Stimulated activated CD8-positive, alpha-beta memory T cell treated with anti-CD3 and anti-CD28 coated beads, Interleukin-15, amount 100 ng/mL, for 4 hours (primary cell): ENCODE measurements around the gene LIMD2.
"Not testable (repeated sequence)": the region's sequence is repeated elsewhere in the genome, so short reads cannot be mapped to it uniquely, and the experiment has no call there.

Experiments
- DNase-seq, 2 donors: peaks; one replicate each; pipeline ENCODE4 v3.0.0-alpha.2; 2020; ENCODE audit warnings: low read depth in 2 of 2

The LIMD2 gene

DNA sequence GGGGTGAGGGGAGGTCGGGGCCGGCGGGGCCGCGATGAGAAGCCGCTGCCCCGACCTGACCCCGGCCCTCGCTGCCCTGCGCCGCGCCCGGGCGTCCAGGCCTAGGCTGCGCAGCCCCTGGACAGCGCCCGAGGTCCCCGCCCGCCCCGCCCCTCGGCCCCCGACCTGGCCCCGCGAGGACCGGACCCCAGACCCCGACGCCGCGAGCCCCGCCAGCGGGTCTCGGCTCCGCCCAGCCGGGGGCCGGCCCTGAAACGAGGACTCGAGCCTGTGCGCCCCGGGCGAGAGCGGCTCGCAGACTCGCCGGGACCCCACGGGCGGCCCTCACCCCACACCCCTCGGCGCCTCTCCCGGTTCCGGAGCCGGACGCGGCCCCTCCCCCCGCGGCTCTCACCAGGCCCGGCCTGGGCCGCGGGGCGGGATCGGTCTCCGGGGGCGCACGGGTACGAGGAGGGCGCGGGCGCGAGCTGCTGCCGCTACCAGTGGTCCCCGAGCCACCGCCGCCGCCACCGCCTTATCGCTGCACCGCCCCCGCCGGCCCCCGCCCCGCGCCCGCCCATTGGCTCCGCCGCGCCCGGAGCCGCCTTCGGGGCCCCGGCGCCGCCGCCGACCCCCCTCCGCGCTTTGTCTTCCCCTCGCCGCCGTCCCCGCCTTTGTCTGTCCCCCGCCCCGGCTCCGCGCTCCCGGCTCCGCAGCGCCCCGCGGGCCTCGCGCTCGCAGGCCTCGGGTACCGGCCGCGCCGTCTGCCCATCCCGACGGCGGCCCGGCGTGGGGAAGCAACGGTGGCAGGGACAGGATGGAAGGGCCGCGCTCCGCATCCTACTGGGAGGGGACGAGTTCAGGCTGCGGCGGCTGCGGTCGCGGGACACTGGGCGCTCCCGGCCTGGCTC, at the start of gene LIMD2:
Gene LIMD2 (minus strand): TSS at position 488 of the 890 bp plus-strand sequence. CDS start 827 bp downstream, outside the sequence.
- peak; percentile 65 to 80 for DNase-seq

DNA sequence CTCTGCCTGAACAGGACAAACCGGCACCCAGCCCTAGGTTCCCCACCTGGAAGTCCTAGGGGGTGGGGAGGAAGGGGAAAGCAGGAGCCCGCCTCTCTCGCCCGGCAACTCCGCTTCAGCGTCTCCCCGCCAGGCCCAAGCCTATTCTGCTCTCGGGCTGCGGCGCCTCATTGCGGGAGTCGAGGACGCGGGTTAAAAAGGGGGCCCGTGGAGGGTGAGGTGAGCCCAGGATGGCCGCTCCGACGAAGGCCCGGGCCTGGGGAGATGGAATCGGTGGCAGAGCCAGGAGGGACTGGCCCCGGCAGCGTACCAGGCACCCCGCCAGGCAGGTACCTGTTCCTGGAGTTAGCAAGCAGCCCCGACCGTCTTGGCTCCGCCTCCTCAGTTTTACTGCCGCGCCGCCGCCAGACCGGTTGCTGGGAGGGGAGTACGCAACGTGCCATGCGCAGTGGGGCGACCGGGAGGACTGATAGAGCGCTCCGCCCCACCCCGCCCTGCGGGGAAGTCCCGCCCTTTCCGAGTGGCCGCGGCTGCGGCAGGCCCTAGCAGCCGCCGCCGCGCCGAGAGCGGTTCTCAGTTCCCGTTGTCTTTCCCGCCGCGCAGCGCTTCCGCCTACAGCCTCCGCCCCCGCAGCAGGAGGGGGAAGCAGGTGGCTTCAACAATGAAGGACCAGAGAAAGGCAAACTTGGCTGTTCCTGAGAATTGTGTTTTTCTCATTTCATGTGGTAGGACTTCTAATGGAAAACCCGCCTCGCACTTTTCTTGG, 41.7 kb upstream of the LIMD2 start, which contains the start of gene STRADA:
Gene STRADA (minus strand): TSS at position 392 of the 766 bp plus-strand sequence. CDS start 13,430 bp downstream, outside the sequence.
- peak; percentile 99 for DNase-seq

DNA sequence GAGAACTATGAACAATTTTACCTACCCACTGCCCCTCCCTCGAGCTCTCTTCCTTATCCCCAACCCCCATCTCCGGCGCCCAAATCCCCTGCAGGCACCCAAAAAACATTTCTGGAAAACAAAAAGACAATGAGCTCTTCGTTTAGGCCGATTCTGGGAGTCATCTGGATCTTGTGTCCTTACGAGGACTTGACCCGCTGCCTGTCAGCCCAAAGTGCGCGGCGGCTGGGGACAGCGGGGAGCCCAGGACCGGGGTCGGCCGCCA, 41.1 kb upstream of the LIMD2 start:
- DNase-seq = no peak

DNA sequence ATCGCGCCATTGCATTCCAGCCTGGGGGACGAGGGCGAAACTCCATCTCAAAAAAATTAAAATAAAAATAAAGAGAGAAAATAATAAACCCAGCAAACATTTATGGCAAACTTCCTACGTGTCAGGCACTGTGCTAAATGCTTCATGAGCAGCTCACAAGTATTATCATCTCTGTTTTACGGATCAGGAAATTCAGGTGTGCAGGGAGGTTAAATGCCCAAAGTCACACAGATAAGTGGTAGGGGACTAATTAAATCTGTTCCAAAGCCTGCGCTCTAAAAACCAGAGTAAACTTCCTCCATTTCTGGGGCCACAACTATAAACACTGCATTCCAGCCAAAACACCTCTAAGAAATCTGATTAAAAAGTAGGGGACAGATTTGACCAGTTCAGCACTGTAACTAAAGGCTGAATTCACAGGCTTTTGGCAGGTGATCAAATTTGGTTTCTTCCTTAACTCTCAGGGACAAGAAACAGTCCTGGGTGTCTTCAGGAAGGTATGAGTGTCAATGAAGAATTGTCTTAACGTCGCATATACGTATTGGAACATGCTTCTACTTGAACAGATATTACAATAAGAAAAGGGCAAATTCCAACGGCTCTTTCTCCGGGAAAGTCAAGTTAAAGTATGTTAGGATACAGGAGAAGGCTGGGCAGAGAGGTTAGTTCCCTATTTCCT, 40.7 kb upstream of the LIMD2 start:
- no peak for DNase-seq

DNA sequence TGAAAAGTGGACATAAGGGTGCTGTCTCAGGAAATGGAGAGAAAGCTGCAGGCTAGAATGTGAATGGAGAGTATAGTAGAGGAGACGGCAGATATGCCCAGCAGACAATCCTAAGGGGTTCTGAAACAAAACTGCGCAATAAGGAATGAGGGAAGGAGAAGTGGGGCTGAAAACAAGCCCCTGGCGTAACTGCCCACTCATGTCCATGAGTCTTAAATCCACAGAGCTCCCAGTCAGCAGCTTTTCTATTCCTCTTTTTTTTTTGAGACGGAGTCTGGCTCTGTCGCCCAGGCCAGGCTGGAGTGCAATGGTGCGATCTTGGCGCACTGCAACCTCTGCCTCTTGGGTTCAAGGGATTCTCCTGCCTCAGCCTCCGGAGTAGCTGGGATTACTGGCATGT, 35.8 kb upstream of the LIMD2 start:
- DNase-seq = no peak

DNA sequence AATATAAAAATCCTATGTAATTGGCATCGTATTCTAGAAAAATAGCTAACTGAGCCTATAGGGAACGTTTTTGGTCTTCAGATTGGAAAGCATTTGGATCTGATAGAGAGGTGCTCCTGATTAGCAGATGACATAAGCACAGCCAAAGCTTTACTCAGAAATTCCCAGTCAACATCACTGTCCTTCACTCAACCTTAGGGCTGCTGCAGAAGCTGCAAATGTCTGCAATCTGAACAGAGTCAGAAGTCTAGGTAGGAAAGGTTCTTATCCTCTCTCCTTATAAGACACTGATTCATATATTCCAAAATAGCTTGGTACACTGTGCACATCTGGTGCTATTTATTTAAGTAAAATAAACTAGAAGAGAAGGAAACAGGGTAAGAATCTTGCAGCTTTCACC, 22.5 kb upstream of the LIMD2 start:
- DNase-seq = no peak

DNA sequence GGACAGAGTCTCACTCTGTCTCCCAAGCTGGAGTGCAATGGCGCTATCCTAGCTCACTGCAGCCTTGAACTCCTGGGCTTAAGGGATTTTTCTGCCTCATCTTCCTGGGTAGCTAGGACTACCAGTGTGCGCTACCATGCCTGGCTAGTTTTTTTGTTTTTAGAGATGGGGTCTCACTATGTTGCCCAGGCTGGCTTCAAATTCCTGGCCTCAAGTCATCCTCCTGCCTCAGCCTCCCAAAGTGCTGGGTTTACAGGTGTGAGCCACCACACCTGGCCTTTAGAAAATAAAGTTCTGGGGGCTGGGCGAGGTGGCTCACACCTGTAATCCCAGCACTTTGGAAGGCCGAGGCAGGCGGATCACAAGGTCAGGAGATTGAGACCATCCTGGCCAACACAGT, 20.3 kb upstream of the LIMD2 start:
- not testable (repeated sequence) for DNase-seq

DNA sequence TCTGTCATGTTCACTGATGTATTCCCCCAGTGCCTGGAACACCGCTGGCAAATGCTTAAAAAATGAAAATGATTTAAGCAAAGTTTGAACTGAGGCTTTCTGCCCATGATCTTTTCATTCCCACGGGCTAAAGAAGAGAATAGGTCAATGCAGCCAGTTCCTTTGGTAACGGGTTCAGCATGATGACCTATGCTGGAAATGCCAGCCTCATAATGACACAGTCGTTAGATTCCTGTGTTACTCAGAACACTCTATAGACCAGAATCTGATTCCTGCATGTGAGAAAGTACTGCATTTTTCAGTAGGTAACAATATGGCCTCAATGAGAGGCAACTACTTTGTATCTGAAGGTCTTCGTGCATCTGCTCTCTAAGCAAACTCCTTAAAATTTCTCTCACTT, 19.1 kb upstream of the LIMD2 start:
- no peak for DNase-seq

DNA sequence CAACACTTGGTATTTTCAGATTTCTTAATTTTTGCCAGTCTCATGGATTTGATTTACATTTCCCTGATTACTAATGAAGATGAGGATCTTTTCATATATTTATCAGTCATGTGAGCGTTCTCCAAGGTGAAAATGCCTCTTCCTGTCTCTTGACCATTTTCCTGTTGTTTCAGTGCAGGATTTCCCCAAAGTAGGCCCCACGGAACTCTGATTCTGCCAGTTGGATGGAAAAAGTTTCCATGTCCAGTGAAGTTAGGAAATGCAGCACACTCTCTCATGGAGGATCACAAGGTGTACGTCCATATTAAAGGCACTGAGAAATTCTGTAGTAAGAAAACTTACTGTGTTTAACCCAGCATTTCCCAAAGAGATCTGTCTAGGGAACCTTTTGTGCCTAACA, 16.5 kb upstream of the LIMD2 start:
- DNase-seq = no peak

DNA sequence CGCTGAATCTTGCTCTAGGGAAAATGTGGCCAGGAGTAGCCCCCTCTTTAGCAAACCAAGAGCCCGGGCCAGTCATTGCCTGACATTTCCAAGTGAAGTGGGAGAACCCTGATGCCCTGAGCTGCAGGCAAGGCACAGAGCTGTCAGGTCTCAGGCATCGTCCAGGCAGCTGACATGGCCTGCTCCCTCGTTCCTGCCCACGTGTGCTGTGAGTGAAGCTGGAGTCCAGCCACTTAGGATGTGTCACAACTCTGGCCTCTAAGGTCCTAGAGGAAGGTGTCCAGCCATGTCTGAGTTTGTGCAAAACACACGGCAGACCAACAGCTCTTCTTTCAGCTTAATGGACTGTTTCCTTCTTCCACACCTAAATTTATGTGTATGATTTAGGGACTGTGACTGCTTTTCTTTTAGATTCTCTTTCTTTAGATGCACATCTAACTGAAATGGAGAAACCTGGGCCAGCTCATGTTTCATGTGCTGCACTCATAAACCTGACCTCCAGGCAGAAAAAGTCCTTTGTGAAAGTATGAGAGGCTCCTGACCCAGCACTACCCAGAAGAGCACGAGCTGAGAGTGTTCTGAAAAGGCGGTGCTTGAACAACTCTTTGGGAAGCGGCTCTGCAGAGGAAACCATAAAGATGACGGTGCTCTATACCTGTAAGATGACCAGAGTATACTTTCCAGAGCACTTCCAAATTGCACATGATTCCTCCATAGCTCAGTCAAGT, 14.8 kb upstream of the LIMD2 start:
- no peak for DNase-seq

DNA sequence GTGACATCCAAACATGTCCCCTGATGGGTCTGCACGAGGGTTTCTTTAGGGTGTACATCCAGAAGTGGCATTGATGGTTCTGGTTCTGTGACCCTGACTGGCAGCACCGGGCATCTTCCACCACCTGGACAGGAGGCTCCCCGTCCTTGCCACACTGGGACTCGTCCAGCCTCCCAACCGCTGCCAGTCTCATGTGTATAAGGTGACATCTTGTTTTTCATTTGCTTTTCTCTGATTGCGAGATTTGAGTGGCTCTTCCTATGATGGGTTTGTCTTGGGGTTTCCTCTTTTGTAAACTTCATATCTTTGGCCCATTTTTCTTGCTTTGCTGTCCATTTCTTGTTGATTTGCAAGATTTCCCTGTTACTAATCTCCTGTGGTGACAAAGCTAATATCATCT, 9.2 kb upstream of the LIMD2 start:
- no peak for DNase-seq

DNA sequence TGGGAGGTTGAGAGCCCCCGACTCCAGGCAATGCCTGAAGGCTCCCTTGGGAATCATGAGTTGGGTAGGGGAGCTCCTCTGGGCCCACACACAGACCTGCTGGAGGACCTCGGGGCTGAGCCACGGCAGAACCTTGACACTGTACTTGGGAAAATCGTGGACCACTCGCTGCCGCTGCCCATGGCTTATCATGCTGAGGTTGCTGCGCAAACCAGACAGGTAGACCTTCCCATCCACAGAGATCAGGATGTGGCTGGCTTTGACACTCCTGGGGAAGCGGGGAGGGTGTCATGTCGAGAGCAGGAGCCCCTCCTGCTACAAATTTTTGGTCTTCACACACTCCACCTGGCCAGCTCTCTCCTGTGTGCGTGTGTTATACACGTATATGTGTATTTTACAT, 7.2 kb upstream of the LIMD2 start:
- no peak for DNase-seq

DNA sequence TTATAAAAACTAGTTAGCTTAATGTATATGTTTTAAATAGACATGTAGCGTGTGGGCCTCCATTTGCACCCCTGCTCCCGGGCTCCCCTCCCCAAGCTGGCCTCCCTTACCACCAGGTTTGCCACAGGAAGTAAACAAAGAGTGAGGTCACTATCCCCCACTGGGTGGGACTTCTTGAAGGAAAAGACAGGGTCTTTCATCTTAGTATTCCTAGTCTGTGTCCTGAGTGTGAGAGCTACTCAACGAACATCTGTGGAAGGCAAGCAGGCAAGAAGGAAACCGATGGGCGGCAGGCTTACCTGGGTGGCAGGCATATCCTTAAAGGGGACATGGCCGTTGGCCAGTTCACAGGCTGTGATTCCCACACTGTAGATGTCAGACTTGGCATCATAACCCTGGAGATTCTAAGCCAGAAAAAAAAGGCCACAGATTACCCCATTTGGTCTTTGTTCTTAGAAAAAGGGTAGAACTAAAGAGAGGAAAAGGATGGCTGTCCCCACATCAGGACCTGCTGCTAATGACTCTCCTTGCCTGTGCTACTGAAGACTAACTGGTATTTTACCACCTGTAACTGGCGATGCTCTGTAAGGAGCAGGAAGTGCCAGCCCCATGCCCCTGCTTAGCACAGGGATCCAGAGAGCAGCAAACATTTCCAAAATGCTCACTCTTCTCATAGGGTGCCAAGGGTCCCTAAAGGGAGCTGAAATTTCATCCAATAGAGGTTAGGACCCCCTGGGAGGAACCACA, 6.6 kb upstream of the LIMD2 start:
- DNase-seq = no peak

DNA sequence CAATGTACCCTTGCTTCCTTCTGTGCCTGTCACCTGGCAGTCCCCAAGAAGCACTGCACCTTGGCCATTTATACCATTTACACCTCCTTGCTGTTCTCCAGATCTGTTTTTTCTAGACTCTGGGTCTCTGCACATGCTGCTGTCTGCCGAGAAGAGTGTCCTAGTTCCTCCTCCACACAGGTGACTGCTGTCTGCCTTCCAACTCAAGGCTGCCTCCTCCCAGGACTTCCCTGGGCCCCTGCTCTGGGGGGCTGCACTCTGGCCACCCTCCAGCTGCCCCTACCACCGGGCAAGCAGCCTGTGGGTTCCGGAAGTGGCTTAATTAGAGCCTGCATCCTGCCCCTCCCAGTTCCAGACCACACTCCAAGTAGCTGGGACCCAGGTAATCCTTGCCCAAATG, 5.7 kb upstream of the LIMD2 start:
- no peak for DNase-seq

DNA sequence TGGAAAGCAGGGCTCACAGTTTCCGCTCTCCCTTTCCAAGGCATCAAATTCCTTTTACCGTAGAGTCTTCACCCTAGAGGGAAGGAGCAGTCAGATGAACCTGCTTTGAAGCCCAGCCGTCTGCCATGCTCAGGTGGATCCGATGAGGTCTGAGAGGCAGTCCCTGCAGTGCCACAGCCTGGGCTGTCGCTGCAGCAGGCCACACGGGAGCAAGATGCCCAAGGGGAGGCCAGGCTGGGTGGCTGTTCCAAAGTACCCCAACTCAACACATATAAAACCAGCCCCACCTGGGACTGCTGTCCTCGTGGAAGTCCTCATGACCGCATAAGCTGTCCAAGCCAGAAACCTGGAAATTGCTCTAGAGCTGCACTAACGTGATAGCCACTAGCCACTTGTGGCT, 4.9 kb upstream of the LIMD2 start:
- no peak for DNase-seq

DNA sequence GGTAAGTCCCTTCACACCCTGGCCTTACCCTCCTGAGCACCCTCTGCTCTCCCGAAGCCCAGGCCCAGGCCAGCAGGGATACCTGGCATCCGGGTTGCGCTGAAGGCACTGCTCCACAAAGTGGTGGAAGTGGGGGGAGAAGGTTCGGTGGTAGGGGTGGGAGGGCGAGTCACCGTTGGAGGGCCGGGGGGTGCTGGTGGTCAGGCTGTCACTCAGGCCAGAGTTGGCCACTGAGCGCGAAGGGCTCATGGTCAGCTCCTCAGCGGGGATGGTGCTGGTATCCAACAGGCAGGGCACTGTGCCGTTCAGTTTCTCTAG, 4.3 kb upstream of the LIMD2 start:
- DNase-seq = no peak

DNA sequence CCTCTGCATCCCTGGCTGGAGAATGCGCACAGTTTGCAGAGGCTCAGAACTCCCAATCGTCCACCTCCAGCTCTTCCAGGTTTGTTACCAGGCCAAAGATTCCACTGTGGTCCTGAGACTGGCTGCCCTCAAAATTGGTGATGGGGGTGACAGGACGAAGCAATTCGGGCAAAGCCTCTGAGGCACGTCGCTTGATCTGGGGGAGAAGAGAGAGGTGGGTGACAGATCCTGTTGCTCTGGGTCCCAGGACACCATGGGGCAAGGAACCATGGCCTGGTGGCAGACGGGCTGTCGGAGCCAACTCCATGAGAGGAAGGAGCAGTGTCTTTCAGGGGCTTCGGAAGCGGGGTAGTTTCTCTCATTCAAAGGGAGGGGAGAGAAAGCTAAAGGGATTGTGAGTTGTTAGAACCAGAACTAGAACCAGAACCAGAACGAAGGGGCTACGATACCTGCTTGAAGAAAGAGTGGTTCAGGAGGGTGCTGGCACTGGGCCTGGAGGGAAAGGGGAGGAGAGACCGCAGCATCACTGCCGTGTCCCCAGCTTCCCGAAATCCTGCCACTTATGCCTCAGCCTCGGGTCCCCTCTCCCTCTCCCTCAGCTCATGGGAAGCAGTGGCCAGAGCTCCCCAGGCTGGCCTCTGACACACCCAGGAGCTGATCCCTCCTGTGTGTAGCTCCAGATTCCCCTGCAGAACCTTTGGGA, 3.8 kb upstream of the LIMD2 start:
- no peak for DNase-seq

DNA sequence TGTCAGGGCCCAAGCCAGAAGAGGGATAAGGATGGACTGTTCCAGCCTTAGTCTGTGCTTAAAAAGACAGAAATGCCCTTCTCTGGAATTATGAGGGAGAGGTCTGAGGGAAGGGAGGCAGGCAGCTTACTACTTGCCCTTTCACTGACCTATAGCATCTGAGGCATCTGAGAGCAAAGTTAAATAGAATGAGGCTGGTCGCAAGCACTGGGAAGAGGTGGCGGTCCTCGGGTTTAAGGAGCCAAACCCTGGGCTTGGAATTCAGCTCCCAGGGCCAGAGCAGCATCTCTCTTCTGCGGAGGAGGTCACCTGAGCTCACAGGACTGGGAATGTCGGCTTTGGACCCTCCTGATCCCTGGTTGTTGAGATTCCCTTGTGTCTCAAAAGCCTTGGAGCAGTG, 3.1 kb upstream of the LIMD2 start:
- DNase-seq = no peak

DNA sequence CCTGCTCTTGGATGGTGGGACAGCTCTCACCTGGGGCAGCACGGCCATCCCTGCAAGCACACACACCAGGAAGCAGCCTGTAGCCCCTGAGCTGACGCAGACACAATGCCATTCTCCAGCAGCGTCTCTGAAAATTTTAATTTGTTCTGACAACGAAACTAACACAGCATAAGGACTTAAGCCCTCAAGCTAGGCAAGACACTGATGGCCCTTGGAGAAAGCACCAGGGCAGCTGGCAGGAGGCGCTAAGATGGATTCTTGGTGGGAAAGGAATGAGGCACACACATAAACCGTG, 2.7 kb upstream of the LIMD2 start:
- DNase-seq = no peak

DNA sequence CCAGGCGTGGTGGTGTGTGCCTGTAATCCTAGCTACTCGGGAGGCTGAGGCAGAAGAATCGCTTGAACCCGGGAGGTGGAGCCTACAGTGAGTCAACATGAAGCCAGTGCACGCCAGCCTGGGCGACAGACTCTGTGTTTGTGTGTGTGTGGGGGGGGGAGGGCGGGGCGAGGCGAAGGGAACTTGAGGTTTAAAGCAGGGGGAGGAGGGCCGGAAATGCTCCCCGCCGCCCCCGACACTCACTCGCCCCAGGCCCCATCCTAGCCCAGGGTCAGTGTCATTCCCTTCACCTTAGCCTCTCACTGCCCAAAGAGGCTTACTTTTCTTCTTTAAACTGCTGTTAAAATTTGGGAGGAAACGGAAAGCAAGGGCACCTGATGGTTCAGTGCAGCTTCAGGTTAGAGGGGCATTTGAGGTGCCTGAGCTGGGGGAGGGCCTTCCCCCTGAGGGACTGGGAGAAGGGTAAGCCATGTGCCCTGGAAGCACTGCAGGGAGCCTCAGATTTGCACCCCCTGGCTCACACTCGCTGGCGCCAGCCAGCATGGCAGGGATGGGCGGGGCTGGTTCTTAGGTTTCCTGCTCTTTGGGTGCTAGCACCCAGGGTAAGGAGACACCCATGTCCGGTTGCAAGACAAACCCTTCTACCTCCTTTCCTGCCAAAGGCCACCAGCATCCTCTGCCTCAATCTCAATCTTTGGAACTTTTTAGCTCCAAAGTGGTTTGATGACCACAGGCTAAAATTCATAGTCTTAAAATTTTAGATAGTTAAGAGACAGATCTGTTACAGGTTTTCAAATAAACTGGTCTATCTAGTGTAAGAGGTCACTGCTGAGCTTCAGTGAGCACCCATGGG, 2.2 kb upstream of the LIMD2 start:
- DNase-seq = peak; percentile 52 to 61
